GM12873 (cell line): ENCODE results near the gene MACROD2.

Source experiments
- CTCF ChIP-seq: IDR thresholded peaks from 2 replicates; pipeline ENCODE4 v1.5.1; 2012; ENCODE audit warnings: low read depth, mild to moderate bottlenecking, moderate library complexity, low read length, control low read depth; ENCODE audit not compliant: insufficient read depth; ENCODE audit errors: missing control alignments

MACROD2 gene

GRCh38 chr20:14989535-14990290 is 994.4 kb downstream of the MACROD2 start:
- no peak for TF ChIP-seq CTCF

- TF ChIP-seq CTCF = no peak
These were observed 995.7 kb downstream of the MACROD2 start for GRCh38 chr20:14991023-14991422.

GRCh38 chr20:14992153-14992552 is 996.8 kb downstream of the MACROD2 start:
- no peak for TF ChIP-seq CTCF

- no peak for TF ChIP-seq CTCF
These were observed 997.6 kb downstream of the MACROD2 start for GRCh38 chr20:14992961-14993360.

- TF ChIP-seq CTCF = no peak
These were observed 1001.8 kb downstream of the MACROD2 start for GRCh38 chr20:14996883-14997672.

GRCh38 chr20:14997791-14998190 is 1002.5 kb downstream of the MACROD2 start:
- no peak for TF ChIP-seq CTCF

- TF ChIP-seq CTCF = no peak
These were observed 1010.1 kb downstream of the MACROD2 start for GRCh38 chr20:15005300-15005986.
